Measurements from ENCODE around the gene ENTPD1. TPM values are rescaled to one million over a fixed set of nuclear protein-coding genes. Genes with fewer than 3 reads are reported as not detected.

The ENTPD1 gene
- total RNA-seq, 1 donor: 7.6 TPM

- Histone ChIP-seq H3K36me3 (ENCODE audit: insufficient read depth, low read length) (no peaks in the 10 kb centered on the region), H3K27me3 (ENCODE audit: insufficient read depth, low read length) (no peaks in the 10 kb centered on the region), H2AFZ (ENCODE audit: low read length) (no peak overlapping the region), H4K20me1 (ENCODE audit: insufficient read depth, low read length) (no peaks in the 10 kb centered on the region), H3K4me3 (ENCODE audit: insufficient read depth, low read length) (no peak overlapping the region), H3K4me1 (ENCODE audit: insufficient read depth, low read length) (no peaks in the 10 kb centered on the region), H3K9me3 (ENCODE audit: low read depth, low read length) (no peaks in the 10 kb centered on the region), H3K4me2 (ENCODE audit: insufficient read depth, low read length) (no peak overlapping the region), H3K27ac (ENCODE audit: low read depth, low read length) (no peak overlapping the region), H3K79me2 (ENCODE audit: insufficient read depth, low read length) (no peaks in the 10 kb centered on the region)
- no peak for DNase-seq (ENCODE audit: insufficient read length, low spot score, missing footprints)
- no peak for TF ChIP-seq CTCF (IDR thresholded peaks at IDR 0.05; ENCODE audit: extremely low read depth, low read depth, low read length)
These were observed 74.1 kb downstream of the ENTPD1 start for GRCh38 chr10:95830044-95830443.

GRCh38 chr10:95831076-95831475 is 75.1 kb downstream of the ENTPD1 start:
- Histone ChIP-seq H3K36me3 (ENCODE audit: insufficient read depth, low read length) (no peaks in the 10 kb centered on the region), H3K4me2 (ENCODE audit: insufficient read depth, low read length) (no peak overlapping the region), H3K4me1 (ENCODE audit: insufficient read depth, low read length) (no peaks in the 10 kb centered on the region), H3K79me2 (ENCODE audit: insufficient read depth, low read length) (no peaks in the 10 kb centered on the region), H3K4me3 (ENCODE audit: insufficient read depth, low read length) (no peak overlapping the region), H3K9me3 (ENCODE audit: low read depth, low read length) (no peaks in the 10 kb centered on the region), H3K27ac (ENCODE audit: low read depth, low read length) (no peak overlapping the region), H2AFZ (ENCODE audit: low read length) (no peak overlapping the region), H4K20me1 (ENCODE audit: insufficient read depth, low read length) (no peaks in the 10 kb centered on the region), H3K27me3 (ENCODE audit: insufficient read depth, low read length) (no peaks in the 10 kb centered on the region)
- no peak for TF ChIP-seq CTCF (IDR thresholded peaks at IDR 0.05; ENCODE audit: extremely low read depth, low read depth, low read length)
- DNase-seq (ENCODE audit: insufficient read length, low spot score, missing footprints): no peak

- no peak for DNase-seq (ENCODE audit: insufficient read length, low spot score, missing footprints)
- Histone ChIP-seq H4K20me1 (ENCODE audit: insufficient read depth, low read length) (no peaks in the 10 kb centered on the region), H3K36me3 (ENCODE audit: insufficient read depth, low read length) (no peaks in the 10 kb centered on the region), H3K27me3 (ENCODE audit: insufficient read depth, low read length) (no peaks in the 10 kb centered on the region), H3K4me1 (ENCODE audit: insufficient read depth, low read length) (no peaks in the 10 kb centered on the region), H3K4me2 (ENCODE audit: insufficient read depth, low read length) (no peak overlapping the region), H2AFZ (ENCODE audit: low read length) (no peak overlapping the region), H3K9me3 (ENCODE audit: low read depth, low read length) (no peaks in the 10 kb centered on the region), H3K4me3 (ENCODE audit: insufficient read depth, low read length) (no peak overlapping the region), H3K27ac (ENCODE audit: low read depth, low read length) (no peak overlapping the region), H3K79me2 (ENCODE audit: insufficient read depth, low read length) (no peaks in the 10 kb centered on the region)
- no peak for TF ChIP-seq CTCF (IDR thresholded peaks at IDR 0.05; ENCODE audit: extremely low read depth, low read depth, low read length)
These were observed 75.6 kb downstream of the ENTPD1 start for GRCh38 chr10:95831515-95831914.

- Histone ChIP-seq H3K9me3 (ENCODE audit: low read depth, low read length) (no peaks in the 10 kb centered on the region), H4K20me1 (ENCODE audit: insufficient read depth, low read length) (no peaks in the 10 kb centered on the region), H3K27ac (ENCODE audit: low read depth, low read length) (no peak overlapping the region), H3K27me3 (ENCODE audit: insufficient read depth, low read length) (no peaks in the 10 kb centered on the region), H3K4me3 (ENCODE audit: insufficient read depth, low read length) (no peak overlapping the region), H3K4me2 (ENCODE audit: insufficient read depth, low read length) (no peak overlapping the region), H3K79me2 (ENCODE audit: insufficient read depth, low read length) (no peaks in the 10 kb centered on the region), H2AFZ (ENCODE audit: low read length) (no peak overlapping the region), H3K4me1 (ENCODE audit: insufficient read depth, low read length) (no peaks in the 10 kb centered on the region), H3K36me3 (ENCODE audit: insufficient read depth, low read length) (no peaks in the 10 kb centered on the region)
- no peak for DNase-seq (ENCODE audit: insufficient read length, low spot score, missing footprints)
- no peak for TF ChIP-seq CTCF (IDR thresholded peaks at IDR 0.05; ENCODE audit: extremely low read depth, low read depth, low read length)
These were observed 76.5 kb downstream of the ENTPD1 start for GRCh38 chr10:95832216-95833041.
